Gastrocnemius medialis (tissue), 4 donors: Measurements from ENCODE around the gene AGRN. TPM values are rescaled to one million over a fixed set of nuclear protein-coding genes. Genes with fewer than 3 reads are reported as not detected.

ENCODE experiments used
- ATAC-seq, 2 donors: fragments of 150-250 bp; one replicate each; pipeline ENCODE4 v1.9.1; 2016
- DNase-seq, 2 donors: peaks; one replicate each; pipeline ENCODE4 v3.0.0-alpha.2; 2019
- H3K27ac ChIP-seq, 4 donors: fragments of 200-600 bp; sonication (generic); 1 replicate in 1 of 4; 2 replicates in 3 of 4; pipeline ENCODE4 v1.5.1; 2016 to 2018; ENCODE audit warnings: mild to moderate bottlenecking in 2 of 4, moderate library complexity in 1 of 4
- H3K27me3 ChIP-seq, 3 donors: fragments of 200-600 bp; sonication (generic) in 2 of 3; 1 replicate in 1 of 3; 2 replicates in 2 of 3; pipeline versions ENCODE4 v1.5.1 to v1.6.0; 2016 to 2019; ENCODE audit warnings: mild to moderate bottlenecking in 1 of 3, moderate library complexity in 1 of 3
- H3K36me3 ChIP-seq, 2 donors: fragments of 200-600 bp; sonication (generic) in 1 of 2; one replicate each; pipeline ENCODE4 v1.5.1; 2017 to 2018
- H3K4me1 ChIP-seq, 2 donors: fragments of 200-600 bp; sonication (generic) in 1 of 2; one replicate each; pipeline ENCODE4 v1.5.1; 2016 to 2017; ENCODE audit warnings: mild to moderate bottlenecking in 2 of 2
- H3K4me3 ChIP-seq, 4 donors: fragments of 200-600 bp; sonication (generic) in 3 of 4; 1 replicate in 1 of 4; 2 replicates in 3 of 4; pipeline ENCODE4 v1.5.1; 2016 to 2019; ENCODE audit warnings: mild to moderate bottlenecking in 2 of 4
- H3K9me3 ChIP-seq, 3 donors: fragments of 200-600 bp; sonication (generic) in 2 of 3; 1 replicate in 1 of 3; 2 replicates in 2 of 3; pipeline ENCODE4 v1.5.1; 2016 to 2019
- CTCF ChIP-seq, 5 experiments: fragments of 450-650 bp in 3 of 5; fragments of 200-600 bp in 2 of 5; sonication (generic) in 2 of 5; IDR thresholded peaks in 4 of 5; conservative IDR thresholded peaks in 1 of 5; 1 replicate in 4 of 5; 2 replicates in 1 of 5; pipeline ENCODE4 v1.5.1; 2016 to 2019; ENCODE audit warnings: antibody characterized with exemption in 5 of 5, mild to moderate bottlenecking in 3 of 5, moderate library complexity in 3 of 5
- POLR2A ChIP-seq, 2 donors: fragments of 450-650 bp; IDR thresholded peaks; one replicate each; pipeline ENCODE4 v1.6.1; 2017; ENCODE audit warnings: antibody characterized with exemption in 2 of 2, mild to moderate bottlenecking in 2 of 2, moderate library complexity in 2 of 2
- in situ Hi-C, 4 donors: fragments of 200-750 bp; cut with MboI; loops; one replicate each; pipeline versions ENCODE4 v1.15.0 to v1.8.0; 2017; ENCODE audit warnings: low sequenced_read_pairs in 4 of 4
- intact Hi-C: fragments of 100-400 bp; cut with DNase I; formaldehyde crosslinking; loops from one replicate; pipeline ENCODE4 v1.15.1; 2023; ENCODE audit warnings: low total_unique reads
- total RNA-seq, 4 donors: library from RNA; depleted of rRNA; stranded (reverse); fragments of >200 nt; gene quantifications; one replicate each; pipeline versions ENCODE4 v1.1.0 to v1.2.3, GENCODE V29; 2016

AGRN gene
- total RNA-seq, 4 donors from 2014 or later = 2.0 to 3.8 (median 3.1) TPM

- Histone ChIP-seq H3K9me3 (no peaks in the 10 kb centered on the region), H3K27ac (no peak overlapping the region), H3K27me3 (peaks cover 33 to 63% (median 58%) of the 10 kb centered on the region in 3 donors), H3K36me3 (no peaks in the 10 kb centered on the region), H3K4me3 (no peak overlapping the region), H3K4me1 (peaks cover 12 to 28% of the 10 kb centered on the region in 2 donors)
- in situ Hi-C loops (no loop called here), intact Hi-C loops (loop anchor here (10.0 kb wide), 1 partner anchor 79 kb away; the partner anchor contains the start of gene C1orf159)
- TF ChIP-seq CTCF (IDR thresholded peaks at IDR 0.05 in 4 of 5, conservative IDR thresholded peaks at IDR 0.05 in 1 of 5) (no peak), POLR2A (IDR thresholded peaks at IDR 0.05) (no peak)
- no peak for ATAC-seq
- DNase-seq = no peak
Observed at GRCh38 chr1:1035291-1035943, 15.5 kb downstream of the AGRN start.

- ATAC-seq = no peak
- in situ Hi-C loops (no loop called here), intact Hi-C loops (loop anchor here (10.0 kb wide), 1 partner anchor 77 kb away; the partner anchor contains the start of gene C1orf159)
- Histone ChIP-seq H3K36me3 (no peaks in the 10 kb centered on the region), H3K27ac (no peak overlapping the region), H3K4me3 (no peak overlapping the region), H3K9me3 (no peaks in the 10 kb centered on the region), H3K4me1 (peaks cover 12 to 27% of the 10 kb centered on the region in 2 donors), H3K27me3 (peaks cover 35 to 64% (median 56%) of the 10 kb centered on the region in 3 donors)
- TF ChIP-seq POLR2A (IDR thresholded peaks at IDR 0.05) (no peak), CTCF (IDR thresholded peaks at IDR 0.05 in 4 of 5, conservative IDR thresholded peaks at IDR 0.05 in 1 of 5) (no peak)
- no peak for DNase-seq
Observed at GRCh38 chr1:1037366-1038327, 17.7 kb downstream of the AGRN start.

GRCh38 chr1:1038694-1039093 is 18.8 kb downstream of the AGRN start:
- no peak overlapping the region for H3K4me3 ChIP-seq
- H3K27me3 ChIP-seq = peaks cover 35 to 63% (median 50%) of the 10 kb centered on the region in 3 donors
- no peaks in the 10 kb centered on the region for H3K9me3 ChIP-seq
- H3K4me1 ChIP-seq = peaks cover 12 to 19% of the 10 kb centered on the region in 2 donors
- no peak for ATAC-seq
- H3K36me3 ChIP-seq = no peaks in the 10 kb centered on the region
- no peak for TF ChIP-seq POLR2A (IDR thresholded peaks at IDR 0.05)
- no peak for TF ChIP-seq CTCF (IDR thresholded peaks at IDR 0.05 in 4 of 5, conservative IDR thresholded peaks at IDR 0.05 in 1 of 5)
- no peak for DNase-seq
- intact Hi-C loops = loop anchor here (10.0 kb wide), 1 partner anchor 76 kb away; the partner anchor contains the start of gene C1orf159
- H3K27ac ChIP-seq = no peak overlapping the region
- in situ Hi-C loops = no loop called here

GRCh38 chr1:1039145-1039910 is 19.4 kb downstream of the AGRN start:
- Histone ChIP-seq H3K4me1 (peaks cover 7 to 15% of the 10 kb centered on the region in 2 donors), H3K27me3 (peaks cover 30 to 57% (median 43%) of the 10 kb centered on the region in 3 donors), H3K4me3 (no peak overlapping the region), H3K9me3 (no peaks in the 10 kb centered on the region), H3K27ac (no peak overlapping the region), H3K36me3 (no peaks in the 10 kb centered on the region)
- no peak for TF ChIP-seq CTCF (IDR thresholded peaks at IDR 0.05 in 4 of 5, conservative IDR thresholded peaks at IDR 0.05 in 1 of 5)
- no peak for TF ChIP-seq POLR2A (IDR thresholded peaks at IDR 0.05)
- in situ Hi-C loops = no loop called here
- DNase-seq = no peak
- no peak for ATAC-seq
- intact Hi-C loops = loop anchor here (10.0 kb wide), 1 partner anchor 75 kb away; the partner anchor contains the start of gene C1orf159
